Neural progenitor cell (in vitro differentiated cells): Measurements from ENCODE around the gene RERE. TPM values are rescaled to one million over a fixed set of nuclear protein-coding genes. Genes with fewer than 3 reads are reported as not detected.

Source experiments
- DNase-seq: peaks from one replicate; pipeline ENCODE4 v3.0.0-alpha.2; 2016; ENCODE audit warnings: low spot score
- H2AFZ ChIP-seq: fragments of 200-600 bp; sonication (generic); replicated peaks from 2 replicates; pipeline ENCODE4 v1.6.1; 2016; ENCODE audit warnings: antibody characterized with exemption
- H3F3A ChIP-seq: fragments of 200-600 bp; sonication (generic); 2 replicates; pipeline ENCODE4 v1.6.1; 2016; ENCODE audit warnings: antibody characterized with exemption, low read depth
- H3K27ac ChIP-seq: fragments of 200-600 bp; sonication (generic); 2 replicates; pipeline ENCODE4 v1.5.1; 2016; ENCODE audit warnings: mild to moderate bottlenecking
- H3K27me3 ChIP-seq: fragments of 200-600 bp; sonication (generic); 2 replicates; pipeline ENCODE4 v1.6.1; 2016; ENCODE audit warnings: mild to moderate bottlenecking, moderate library complexity
- H3K36me3 ChIP-seq: fragments of 200-600 bp; sonication (generic); 2 replicates; pipeline ENCODE4 v1.5.1; 2016
- H3K4me1 ChIP-seq: fragments of 200-600 bp; sonication (generic); 2 replicates; pipeline ENCODE4 v1.6.1; 2016; ENCODE audit warnings: mixed run types
- H3K4me2 ChIP-seq: fragments of 200-600 bp; sonication (generic); 2 replicates; pipeline ENCODE4 v1.6.1; 2016
- H3K4me3 ChIP-seq: fragments of 200-600 bp; sonication (generic); 2 replicates; pipeline ENCODE4 v1.5.1; 2016
- H3K79me2 ChIP-seq: fragments of 200-600 bp; sonication (generic); 2 replicates; pipeline ENCODE4 v1.6.1; 2016; ENCODE audit warnings: low read depth
- H3K9ac ChIP-seq: fragments of 200-600 bp; sonication (generic); 2 replicates; pipeline ENCODE4 v1.6.1; 2016
- H3K9me3 ChIP-seq: fragments of 200-600 bp; sonication (generic); 2 replicates; pipeline ENCODE4 v1.5.1; 2016; ENCODE audit warnings: low read depth
- H4K20me1 ChIP-seq: fragments of 200-600 bp; sonication (generic); 2 replicates; pipeline ENCODE4 v1.6.1; 2016; ENCODE audit warnings: low read depth
- H3K27ac Mint-ChIP-seq: 3 replicates; pipeline ENCODE4 v1.8.0; 2021; ENCODE audit warnings: mixed read lengths
- H3K27me3 Mint-ChIP-seq: 2 replicates; pipeline ENCODE4 v1.8.0; 2022; ENCODE audit warnings: low read depth, mild to moderate bottlenecking, inconsistent platforms, moderate library complexity, mixed read lengths; ENCODE audit not compliant: insufficient read depth
- H3K36me3 Mint-ChIP-seq: 3 replicates; pipeline ENCODE4 v1.8.0; 2021; ENCODE audit warnings: mixed read lengths
- H3K4me1 Mint-ChIP-seq: 3 replicates; pipeline ENCODE4 v1.8.0; 2021; ENCODE audit warnings: mixed read lengths
- H3K4me3 Mint-ChIP-seq: 3 replicates; pipeline ENCODE4 v1.8.0; 2021; ENCODE audit warnings: mild to moderate bottlenecking, moderate library complexity, mixed read lengths
- H3K9me3 Mint-ChIP-seq: 3 replicates; pipeline ENCODE4 v1.8.0; 2020; ENCODE audit warnings: mixed read lengths
- CTCF ChIP-seq: fragments of 200-600 bp; sonication (generic); IDR thresholded peaks from 2 replicates; pipeline ENCODE4 v1.5.1; 2017; ENCODE audit warnings: antibody characterized with exemption, mild to moderate bottlenecking
- EZH2 ChIP-seq: fragments of 200-600 bp; sonication (generic); IDR thresholded peaks from 2 replicates; pipeline ENCODE4 v1.6.1; 2017; ENCODE audit warnings: antibody characterized with exemption, mild to moderate bottlenecking, moderate library complexity
- EZH2phosphoT487 ChIP-seq: fragments of 200-600 bp; sonication (generic); IDR thresholded peaks from 2 replicates; pipeline ENCODE4 v1.6.1; 2017; ENCODE audit warnings: antibody characterized with exemption
- total RNA-seq: library from RNA; depleted of rRNA; stranded (reverse); fragments of >200 nt; gene quantifications from 2 replicates; pipeline ENCODE4 v1.2.3, GENCODE V29; 2015; ENCODE audit warnings: low replicate concordance

The RERE gene
- total RNA-seq, 1 donor from 2014 or later, result 29.8 TPM

GRCh38 chr1:8377271-8377981, 440.0 kb downstream of the RERE start:
- H3K27me3 ChIP-seq, result no peaks in the 10 kb centered on the region
- no peak for TF ChIP-seq EZH2
- no peak for TF ChIP-seq CTCF
- TF ChIP-seq EZH2phosphoT487, result no peak
- no peak overlapping the region for H3K27ac ChIP-seq
- no peaks in the 10 kb centered on the region for H3K9me3 Mint-ChIP-seq
- H2AFZ ChIP-seq, result no peak overlapping the region
- H3K9ac ChIP-seq, result no peak overlapping the region
- H3K9me3 ChIP-seq, result no peaks in the 10 kb centered on the region
- H3K4me1 Mint-ChIP-seq, result peaks cover 81% of the 10 kb centered on the region
- no peak overlapping the region for H3K4me2 ChIP-seq
- peaks cover 72% of the 10 kb centered on the region for H3K79me2 ChIP-seq
- H3K4me1 ChIP-seq, result peaks cover 63% of the 10 kb centered on the region
- no peaks in the 10 kb centered on the region for H3K36me3 ChIP-seq
- no peak overlapping the region for H3K4me3 ChIP-seq
- peaks cover 45% of the 10 kb centered on the region for H3F3A ChIP-seq
- H3K4me3 Mint-ChIP-seq, result no peak overlapping the region
- no peak overlapping the region for H3K27ac Mint-ChIP-seq
- peaks cover 9% of the 10 kb centered on the region for H3K27me3 Mint-ChIP-seq
- peaks cover 97% of the 10 kb centered on the region for H4K20me1 ChIP-seq
- DNase-seq, result no peak
- peaks cover 17% of the 10 kb centered on the region for H3K36me3 Mint-ChIP-seq

- Histone ChIP-seq H4K20me1 (peaks cover 97% of the 10 kb centered on the region), H3K4me1 (peaks cover 63% of the 10 kb centered on the region), H3K9me3 (no peaks in the 10 kb centered on the region), H3F3A (peaks cover 41% of the 10 kb centered on the region), H3K27ac (no peak overlapping the region), H2AFZ (no peak overlapping the region), H3K4me2 (no peak overlapping the region), H3K9ac (no peak overlapping the region), H3K4me3 (no peak overlapping the region), H3K79me2 (peaks cover 77% of the 10 kb centered on the region), H3K36me3 (no peaks in the 10 kb centered on the region), H3K27me3 (no peaks in the 10 kb centered on the region)
- DNase-seq, result no peak
- peaks cover 9% of the 10 kb centered on the region for H3K27me3 Mint-ChIP-seq
- H3K9me3 Mint-ChIP-seq, result no peaks in the 10 kb centered on the region
- peaks cover 17% of the 10 kb centered on the region for H3K36me3 Mint-ChIP-seq
- TF ChIP-seq EZH2phosphoT487, result no peak
- no peak for TF ChIP-seq CTCF
- TF ChIP-seq EZH2, result no peak
- H3K4me1 Mint-ChIP-seq, result peaks cover 81% of the 10 kb centered on the region
- H3K4me3 Mint-ChIP-seq, result no peak overlapping the region
- H3K27ac Mint-ChIP-seq, result no peak overlapping the region
Observed at GRCh38 chr1:8376358-8376840, 441.0 kb downstream of the RERE start.

GRCh38 chr1:8374812-8375211, 442.6 kb downstream of the RERE start:
- Histone ChIP-seq H3K9ac (no peak overlapping the region), H3K79me2 (peaks cover 77% of the 10 kb centered on the region), H3K36me3 (no peaks in the 10 kb centered on the region), H4K20me1 (peaks cover 97% of the 10 kb centered on the region), H3K27me3 (no peaks in the 10 kb centered on the region), H3K9me3 (no peaks in the 10 kb centered on the region), H3K4me1 (peaks cover 67% of the 10 kb centered on the region), H2AFZ (no peak overlapping the region), H3F3A (peaks cover 40% of the 10 kb centered on the region), H3K27ac (peak overlapping the region; percentile 91), H3K4me3 (no peak overlapping the region), H3K4me2 (peak overlapping the region; percentile 62)
- no peaks in the 10 kb centered on the region for H3K9me3 Mint-ChIP-seq
- no peak overlapping the region for H3K4me3 Mint-ChIP-seq
- peak overlapping the region; percentile 64 for H3K27ac Mint-ChIP-seq
- peaks cover 86% of the 10 kb centered on the region for H3K4me1 Mint-ChIP-seq
- peak; percentile 55 for DNase-seq
- H3K27me3 Mint-ChIP-seq, result peaks cover 9% of the 10 kb centered on the region
- no peak for TF ChIP-seq EZH2phosphoT487
- peak; percentile 49 for TF ChIP-seq CTCF
- no peak for TF ChIP-seq EZH2
- H3K36me3 Mint-ChIP-seq, result peaks cover 12% of the 10 kb centered on the region
